ENCODE data around the gene EXD3.

Gene EXD3

DNA sequence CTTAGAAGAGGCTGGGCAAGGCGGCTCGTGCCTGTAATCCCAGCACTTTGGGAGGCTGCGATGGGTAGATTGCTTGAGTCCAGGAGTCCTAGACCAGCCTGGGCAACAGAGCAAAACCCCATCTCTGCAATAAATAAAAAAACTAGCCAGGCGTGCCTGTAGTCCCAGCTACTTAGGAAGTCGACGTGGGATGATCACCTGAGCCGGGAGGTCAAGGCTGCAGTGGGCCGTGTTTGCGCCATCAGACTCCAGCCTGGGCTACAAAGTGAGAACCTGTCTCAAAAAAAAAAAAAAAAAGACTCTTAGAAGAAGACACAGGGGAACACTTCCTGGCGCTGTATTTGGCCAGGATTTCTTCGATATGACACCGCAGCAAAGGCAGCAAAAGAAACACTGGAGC is 97.2 kb downstream of the EXD3 start:
- H3K27ac ChIP-seq: no peak overlapping the region
- no peak overlapping the region for H3K4me3 ChIP-seq (ENCODE audit: low read depth, low read length)
- no peaks in the 10 kb centered on the region for H3K27me3 ChIP-seq (replicated peaks)
- no peaks in the 10 kb centered on the region for H3K36me3 ChIP-seq (replicated peaks)
- no peak for DNase-seq
- in situ Hi-C loops (cut with HindIII; ENCODE audit: low pct_ligation_motif_present, low sequenced_read_pairs): no loop called here
- TF ChIP-seq, protein P1, sequence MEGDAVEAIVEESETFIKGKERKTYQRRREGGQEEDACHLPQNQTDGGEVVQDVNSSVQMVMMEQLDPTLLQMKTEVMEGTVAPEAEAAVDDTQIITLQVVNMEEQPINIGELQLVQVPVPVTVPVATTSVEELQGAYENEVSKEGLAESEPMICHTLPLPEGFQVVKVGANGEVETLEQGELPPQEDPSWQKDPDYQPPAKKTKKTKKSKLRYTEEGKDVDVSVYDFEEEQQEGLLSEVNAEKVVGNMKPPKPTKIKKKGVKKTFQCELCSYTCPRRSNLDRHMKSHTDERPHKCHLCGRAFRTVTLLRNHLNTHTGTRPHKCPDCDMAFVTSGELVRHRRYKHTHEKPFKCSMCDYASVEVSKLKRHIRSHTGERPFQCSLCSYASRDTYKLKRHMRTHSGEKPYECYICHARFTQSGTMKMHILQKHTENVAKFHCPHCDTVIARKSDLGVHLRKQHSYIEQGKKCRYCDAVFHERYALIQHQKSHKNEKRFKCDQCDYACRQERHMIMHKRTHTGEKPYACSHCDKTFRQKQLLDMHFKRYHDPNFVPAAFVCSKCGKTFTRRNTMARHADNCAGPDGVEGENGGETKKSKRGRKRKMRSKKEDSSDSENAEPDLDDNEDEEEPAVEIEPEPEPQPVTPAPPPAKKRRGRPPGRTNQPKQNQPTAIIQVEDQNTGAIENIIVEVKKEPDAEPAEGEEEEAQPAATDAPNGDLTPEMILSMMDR (IDR thresholded peaks at IDR 0.05; ENCODE audit: low read depth, low read length, missing control alignments): no peak

DNA sequence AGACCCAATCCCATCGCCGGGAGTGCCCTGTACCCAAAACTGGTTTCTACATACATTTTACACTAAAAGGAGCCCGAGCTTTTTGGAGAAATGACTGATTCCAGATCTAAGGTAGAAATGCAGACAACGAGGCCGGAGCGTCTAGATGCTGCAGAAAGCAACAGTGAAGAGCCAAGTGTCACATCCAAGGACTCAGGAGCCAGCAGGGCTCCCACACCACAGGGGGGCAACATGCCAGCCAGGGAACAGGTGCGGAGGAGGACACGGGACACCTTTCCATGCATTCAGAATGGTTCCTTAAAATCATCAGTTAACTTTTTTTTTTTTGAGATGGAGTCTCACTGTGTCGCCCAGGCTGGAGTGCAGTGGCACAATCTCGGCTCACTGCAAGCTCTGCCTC is 97.8 kb downstream of the EXD3 start:
- H3K27me3 ChIP-seq (replicated peaks): no peaks in the 10 kb centered on the region
- no peaks in the 10 kb centered on the region for H3K36me3 ChIP-seq (replicated peaks)
- TF ChIP-seq, protein P1 (IDR thresholded peaks at IDR 0.05; ENCODE audit: low read depth, low read length, missing control alignments): no peak
- H3K27ac ChIP-seq: no peak overlapping the region
- DNase-seq: no peak
- in situ Hi-C loops (cut with HindIII; ENCODE audit: low pct_ligation_motif_present, low sequenced_read_pairs): no loop called here
- no peak overlapping the region for H3K4me3 ChIP-seq (ENCODE audit: low read depth, low read length)

DNA sequence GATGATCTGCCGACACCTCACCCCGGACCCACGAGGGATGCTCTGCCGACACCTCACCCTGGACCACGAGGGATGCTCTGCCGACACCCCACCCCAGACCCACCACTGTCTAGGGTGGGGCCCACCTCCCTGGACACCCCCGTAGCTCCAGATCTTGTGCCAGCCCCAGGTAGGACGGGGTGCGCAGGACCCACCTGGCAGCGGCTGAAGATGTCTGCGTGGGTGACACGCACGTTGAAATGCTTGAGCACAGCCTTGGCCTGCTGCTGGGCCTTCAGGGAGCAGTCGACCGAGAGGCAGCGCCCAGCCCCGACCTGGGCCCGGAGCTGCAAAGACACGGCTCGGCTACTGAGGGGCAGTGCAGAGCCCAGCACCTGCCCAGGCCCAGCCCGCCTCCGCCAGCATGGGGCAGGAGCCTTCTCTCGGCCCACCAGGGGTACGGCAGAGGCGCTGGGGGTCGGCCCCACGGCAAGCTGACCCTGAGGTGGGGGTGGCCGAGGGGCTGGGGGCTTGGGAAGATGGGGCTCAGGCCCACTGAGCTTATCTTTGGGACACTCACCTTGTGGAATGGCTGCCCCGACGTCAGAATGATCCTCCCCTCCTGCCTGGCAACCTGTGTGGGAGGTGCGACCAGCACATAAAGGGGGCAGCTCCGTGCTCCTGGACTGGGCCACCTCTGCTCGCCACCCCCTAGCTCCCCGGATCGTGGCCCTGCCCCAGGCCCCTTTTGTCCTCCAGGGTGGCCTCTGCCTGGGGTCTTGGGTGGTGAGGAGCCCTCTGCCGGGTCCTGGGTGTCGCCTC is 99.2 kb downstream of the EXD3 start:
- no peak for DNase-seq
- Histone ChIP-seq H3K27ac (no peak overlapping the region), H3K36me3 (replicated peaks) (no peaks in the 10 kb centered on the region), H3K4me3 (ENCODE audit: low read depth, low read length) (no peak overlapping the region), H3K27me3 (replicated peaks) (no peaks in the 10 kb centered on the region)
- TF ChIP-seq, protein P1 (IDR thresholded peaks at IDR 0.05; ENCODE audit: low read depth, low read length, missing control alignments): no peak
- in situ Hi-C loops (cut with HindIII; ENCODE audit: low pct_ligation_motif_present, low sequenced_read_pairs): no loop called here

DNA sequence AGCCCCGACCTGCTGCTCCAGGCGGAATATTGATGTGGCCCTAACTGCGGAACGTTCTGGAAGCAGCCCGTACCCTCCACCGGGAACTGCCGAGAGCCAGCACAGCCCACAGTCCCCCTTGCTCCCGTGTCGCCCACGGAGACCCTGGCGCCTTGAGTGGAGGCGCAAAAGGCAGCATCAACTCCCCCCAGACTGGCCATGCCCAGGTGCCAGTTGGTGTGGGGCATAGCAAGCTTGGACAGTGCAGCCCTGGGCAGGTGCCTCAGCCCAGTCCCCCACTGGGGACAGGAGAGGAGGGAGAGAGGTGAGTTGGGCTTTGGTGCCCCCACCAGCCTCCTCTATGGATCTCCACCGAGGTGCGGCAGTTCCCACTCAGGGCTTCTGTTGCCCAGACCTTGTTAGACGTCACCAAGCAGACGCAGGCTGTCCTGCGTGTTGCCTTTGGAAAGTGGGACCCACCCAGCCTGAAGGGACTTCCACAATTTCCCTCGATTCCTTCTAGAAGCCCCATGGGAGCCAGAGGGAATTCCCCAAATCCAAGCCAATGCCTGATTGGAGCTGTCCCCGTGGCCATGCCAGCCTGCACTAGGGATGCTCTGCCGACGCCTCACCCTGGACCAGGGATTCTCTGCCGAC is 101.1 kb downstream of the EXD3 start:
- no peak overlapping the region for H3K27ac ChIP-seq
- no peaks in the 10 kb centered on the region for H3K27me3 ChIP-seq (replicated peaks)
- TF ChIP-seq, protein P1 (IDR thresholded peaks at IDR 0.05; ENCODE audit: low read depth, low read length, missing control alignments): no peak
- DNase-seq: no peak
- in situ Hi-C loops (cut with HindIII; ENCODE audit: low pct_ligation_motif_present, low sequenced_read_pairs): no loop called here
- no peaks in the 10 kb centered on the region for H3K36me3 ChIP-seq (replicated peaks)
- no peak overlapping the region for H3K4me3 ChIP-seq (ENCODE audit: low read depth, low read length)

DNA sequence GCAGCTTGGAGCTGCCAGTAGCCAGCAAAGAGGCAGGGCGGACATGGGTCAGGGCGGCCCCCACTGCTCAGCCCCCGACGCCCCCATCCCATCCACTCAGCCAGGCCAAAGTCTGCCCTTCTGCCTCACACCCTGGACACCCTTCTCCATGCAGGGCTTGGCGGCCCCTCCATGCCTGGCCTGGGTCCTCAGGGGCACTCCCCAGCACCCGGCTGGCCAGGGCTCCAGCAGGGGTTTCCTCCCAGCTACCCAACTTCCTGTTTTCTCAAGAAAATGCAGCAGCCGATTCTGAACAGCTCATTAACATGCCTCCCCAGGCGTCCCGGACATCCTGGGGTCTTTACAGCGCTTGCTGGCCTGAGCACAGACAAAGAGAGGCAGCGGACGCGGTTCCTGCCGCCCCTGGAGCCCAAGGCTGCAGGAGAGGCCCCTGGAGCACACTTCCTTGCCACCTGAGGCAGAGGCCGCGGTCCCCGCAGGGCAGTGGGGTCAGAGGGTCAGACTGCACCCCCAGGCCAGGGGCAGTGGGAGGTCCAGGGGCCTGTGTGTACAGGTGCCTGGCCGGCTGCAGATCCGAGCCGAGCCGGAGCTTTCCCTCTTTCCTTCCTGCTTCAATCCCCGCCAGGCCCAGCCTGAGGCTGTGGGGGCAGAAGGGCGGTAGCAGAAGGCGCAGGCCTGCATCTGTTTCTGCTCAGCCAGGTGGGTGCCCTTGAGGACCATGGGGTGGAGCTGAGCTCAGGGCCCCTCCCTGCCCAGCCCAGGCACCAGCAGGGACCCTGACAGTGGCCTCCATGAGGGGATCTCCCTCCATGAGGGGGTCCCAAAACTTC is 102.2 kb downstream of the EXD3 start:
- H3K36me3 ChIP-seq (replicated peaks): no peaks in the 10 kb centered on the region
- in situ Hi-C loops (cut with HindIII; ENCODE audit: low pct_ligation_motif_present, low sequenced_read_pairs): no loop called here
- no peaks in the 10 kb centered on the region for H3K27me3 ChIP-seq (replicated peaks)
- no peak overlapping the region for H3K4me3 ChIP-seq (ENCODE audit: low read depth, low read length)
- no peak for DNase-seq
- H3K27ac ChIP-seq: no peak overlapping the region
- TF ChIP-seq, protein P1 (IDR thresholded peaks at IDR 0.05; ENCODE audit: low read depth, low read length, missing control alignments): no peak

Data from brain microvascular endothelial cell (primary cell).